A549 treated with GW870086 at 1 μM for 4 hours (cell line): ENCODE data around the gene SIRT7. TPM values are rescaled to one million over a fixed set of nuclear protein-coding genes. Genes with fewer than 3 reads are reported as not detected.

Experiments used
- total RNA-seq: library from RNA; stranded (reverse); fragments of 200-300 nt; extraction: Qiagen RNA extraction; gene quantifications from 5 replicates; pipeline ENCODE4 v1.2.3, GENCODE V29; 2022; ENCODE audit warnings: low read depth

SIRT7 gene, protein sequence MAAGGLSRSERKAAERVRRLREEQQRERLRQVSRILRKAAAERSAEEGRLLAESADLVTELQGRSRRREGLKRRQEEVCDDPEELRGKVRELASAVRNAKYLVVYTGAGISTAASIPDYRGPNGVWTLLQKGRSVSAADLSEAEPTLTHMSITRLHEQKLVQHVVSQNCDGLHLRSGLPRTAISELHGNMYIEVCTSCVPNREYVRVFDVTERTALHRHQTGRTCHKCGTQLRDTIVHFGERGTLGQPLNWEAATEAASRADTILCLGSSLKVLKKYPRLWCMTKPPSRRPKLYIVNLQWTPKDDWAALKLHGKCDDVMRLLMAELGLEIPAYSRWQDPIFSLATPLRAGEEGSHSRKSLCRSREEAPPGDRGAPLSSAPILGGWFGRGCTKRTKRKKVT
- 33.7 to 48.8 TPM (median 45.2 TPM) in 5 replicates for total RNA-seq

DNA sequence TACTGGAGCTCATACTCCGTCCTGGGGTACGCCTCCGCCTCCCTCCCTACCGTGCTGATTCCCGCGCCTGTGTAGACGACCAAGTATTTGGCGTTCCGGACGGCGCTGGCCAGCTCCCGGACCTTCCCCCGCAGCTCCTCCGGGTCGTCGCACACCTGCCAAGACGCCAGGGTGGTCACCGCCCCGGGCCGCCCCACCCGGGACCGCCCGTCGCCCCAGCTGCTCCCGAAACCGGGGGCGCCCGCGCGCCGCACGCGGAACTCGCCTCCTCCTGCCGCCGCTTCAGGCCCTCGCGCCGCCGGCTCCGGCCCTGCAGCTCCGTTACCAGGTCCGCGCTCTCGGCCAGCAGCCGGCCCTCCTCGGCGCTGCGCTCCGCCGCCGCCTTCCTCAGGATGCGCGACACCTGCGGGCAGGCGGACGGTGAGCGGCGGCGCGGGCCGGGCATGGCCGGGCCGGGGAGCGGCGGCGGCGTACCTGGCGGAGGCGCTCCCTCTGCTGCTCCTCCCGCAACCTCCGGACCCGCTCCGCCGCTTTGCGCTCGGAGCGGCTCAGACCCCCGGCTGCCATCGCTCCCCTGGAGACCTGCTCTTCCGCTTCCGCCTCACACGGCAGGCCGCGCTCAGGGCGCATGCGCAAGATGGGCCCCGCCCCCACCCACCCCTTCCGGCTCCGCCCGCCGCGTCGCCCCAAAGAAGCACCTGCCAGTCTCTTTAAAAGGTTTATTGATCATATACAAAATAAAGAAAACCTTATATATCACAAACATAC lies at the start of gene SIRT7:
SIRT7 (minus strand) TSS at position 612 of the 768 bp plus-strand sequence; CDS start at position 567, 45 bp downstream.

DNA sequence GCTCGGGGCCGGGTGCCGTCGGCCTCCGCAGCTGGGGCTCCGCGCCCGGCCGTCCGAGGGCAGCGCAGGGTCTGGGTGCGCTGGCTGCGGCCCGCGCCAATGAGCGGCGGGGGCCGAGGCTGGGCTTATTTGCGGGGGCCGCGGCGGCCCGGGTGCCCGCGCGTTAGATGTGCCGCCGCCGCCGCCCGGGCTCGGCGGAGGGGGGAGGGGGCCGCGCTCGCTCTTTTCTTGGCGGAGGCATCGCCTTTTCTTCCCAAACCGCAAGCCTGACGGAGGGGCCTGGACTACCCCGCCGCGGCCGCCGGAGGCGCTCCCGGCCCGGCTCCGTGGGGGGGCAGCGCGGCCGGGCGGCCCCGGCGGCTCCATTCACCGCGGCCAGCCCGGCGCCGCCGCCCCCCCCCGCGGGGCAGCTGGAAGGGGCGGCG lies 43.1 kb upstream of the SIRT7 start, which contains the start of gene NOTUM:
NOTUM (minus strand) TSS at position 101 of the 425 bp plus-strand sequence. CDS start 278 bp downstream, outside the sequence.

DNA sequence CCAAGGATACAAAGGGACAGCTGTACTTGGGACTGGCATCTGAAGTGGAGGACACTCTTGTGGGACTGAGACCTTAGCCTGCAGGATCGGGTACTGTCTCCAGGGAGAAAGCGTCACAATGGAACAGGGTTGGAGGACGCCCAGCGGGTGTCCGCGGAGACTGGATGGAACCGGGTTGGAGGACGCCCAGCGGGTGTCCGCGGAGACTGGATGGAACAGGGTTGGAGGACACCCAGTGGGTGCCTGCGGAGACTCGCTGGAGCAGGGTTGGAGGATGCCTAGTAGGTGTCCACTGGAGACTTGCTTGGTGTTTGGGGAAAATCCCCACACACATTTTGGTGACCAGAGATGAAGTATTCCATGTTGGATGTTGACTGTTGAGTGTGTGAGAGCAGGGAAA lies 29.2 kb upstream of the SIRT7 start, which contains the start of gene MYADML2:
MYADML2 (minus strand) TSS at position 45 of the 400 bp plus-strand sequence. CDS start 5,492 bp downstream, outside the sequence.

DNA sequence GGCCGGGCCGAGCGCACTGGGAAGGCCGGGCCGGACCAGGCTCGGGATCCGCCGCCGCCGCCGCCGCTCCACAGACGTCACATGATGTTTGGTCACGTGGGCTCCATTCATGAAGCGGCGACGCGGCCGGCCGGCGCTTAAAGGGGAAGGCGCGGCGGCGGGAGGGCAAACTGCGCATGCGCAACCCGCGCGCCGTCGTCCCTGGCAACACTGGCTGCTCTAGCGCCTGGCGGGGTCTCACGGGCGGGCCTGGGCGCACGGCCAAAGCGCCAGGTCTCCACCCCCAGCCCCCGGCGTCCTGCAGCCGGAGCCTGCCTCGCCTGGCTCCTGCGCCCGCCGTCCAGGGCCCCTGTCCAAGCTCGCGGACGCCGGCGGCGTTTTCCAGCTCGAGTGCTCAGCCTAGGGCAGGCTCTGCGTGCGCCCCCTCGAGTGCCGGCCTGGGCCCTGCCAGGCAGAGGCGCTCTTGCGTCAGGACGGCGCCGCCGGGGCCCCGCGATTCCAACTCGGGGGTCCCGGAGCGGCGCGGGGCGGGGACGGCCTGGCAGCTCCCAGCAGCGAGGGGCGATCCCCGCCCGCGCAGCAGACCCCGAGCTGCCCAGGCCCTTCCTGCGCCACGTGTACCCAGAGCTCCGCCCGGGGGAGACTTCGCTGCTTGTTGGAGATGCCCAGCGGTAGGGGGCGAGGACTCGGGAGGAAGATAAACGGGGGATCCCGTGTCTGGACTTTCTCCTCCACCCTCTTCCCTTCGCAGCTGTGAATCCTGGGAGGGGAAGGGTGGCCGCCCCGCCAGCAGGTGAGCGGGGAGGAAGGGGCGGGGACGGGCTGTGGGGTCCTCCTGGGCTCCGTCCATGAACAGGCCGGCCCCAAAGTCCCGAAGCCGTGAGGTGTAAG lies 9.9 kb upstream of the SIRT7 start, which contains the start of gene MAFG:
MAFG (minus strand) TSS at position 83 of the 891 bp plus-strand sequence. CDS start 4,550 bp downstream, outside the sequence.

DNA sequence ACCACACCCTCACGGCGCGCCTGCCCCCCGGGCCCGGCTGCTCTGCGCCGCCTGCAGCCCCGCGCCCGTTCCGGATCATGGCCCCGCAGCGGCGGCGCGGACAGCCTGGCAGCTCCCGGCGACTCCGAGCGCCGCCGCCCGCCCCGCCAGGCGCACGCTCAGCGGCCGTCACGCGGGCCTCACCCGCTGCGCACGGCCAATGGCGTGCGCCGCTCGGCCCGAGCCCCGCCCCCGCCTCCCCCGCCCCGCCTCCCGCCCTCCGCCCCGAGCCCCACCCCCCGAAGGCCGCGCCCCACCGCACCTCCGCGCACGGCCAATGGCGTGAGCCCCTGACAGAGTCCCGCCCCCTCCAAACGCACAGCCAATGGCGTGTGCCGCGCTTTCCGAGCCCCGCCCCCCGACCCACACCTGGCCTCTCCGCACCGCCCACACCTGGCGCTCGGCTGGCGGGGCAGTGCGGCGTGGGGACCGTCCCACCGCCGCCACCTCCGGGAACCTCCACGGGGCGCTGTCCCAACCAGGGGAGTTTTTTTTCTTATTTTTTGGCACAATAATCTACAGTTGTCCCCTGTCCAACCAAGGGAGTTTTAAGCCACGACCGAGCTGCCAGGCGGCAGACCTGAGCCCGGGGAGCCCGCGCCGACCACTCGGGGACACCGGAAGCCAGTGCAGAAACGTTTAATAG lies 6.6 kb downstream of the SIRT7 start, which contains the start of gene PCYT2:
PCYT2 (minus strand) TSS at position 123 of the 685 bp plus-strand sequence; CDS start at position 79, 44 bp downstream.

DNA sequence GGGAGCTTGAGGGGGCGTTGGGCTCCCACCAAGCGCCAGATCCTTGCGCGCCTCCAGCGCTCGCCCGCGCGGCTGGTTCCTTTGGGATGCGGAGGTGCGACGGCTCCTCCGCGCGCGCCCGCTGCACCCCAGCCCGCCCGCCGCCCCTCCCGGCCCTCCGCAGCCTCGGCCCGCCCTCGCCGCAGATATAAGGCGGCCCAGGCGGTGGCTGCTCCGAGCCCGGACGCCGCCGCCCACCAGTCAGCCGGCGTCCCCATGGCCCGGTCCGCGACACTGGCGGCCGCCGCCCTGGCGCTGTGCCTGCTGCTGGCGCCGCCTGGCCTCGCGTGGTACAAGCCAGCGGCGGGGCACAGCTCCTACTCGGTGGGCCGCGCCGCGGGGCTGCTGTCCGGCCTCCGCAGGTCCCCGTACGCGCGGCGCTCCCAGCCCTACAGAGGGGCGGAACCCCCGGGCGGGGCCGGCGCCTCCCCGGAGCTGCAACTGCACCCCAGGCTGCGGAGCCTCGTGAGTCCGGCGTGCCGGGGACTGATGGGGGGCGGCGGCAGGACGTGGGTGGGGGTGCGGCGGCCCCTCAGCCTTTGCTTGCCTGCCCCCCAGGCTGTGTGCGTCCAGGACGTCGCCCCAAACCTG lies 15.8 kb downstream of the SIRT7 start, which contains the start of gene NPB:
NPB (plus strand) TSS at position 216 of the 630 bp plus-strand sequence; CDS start at position 256, 40 bp downstream.

DNA sequence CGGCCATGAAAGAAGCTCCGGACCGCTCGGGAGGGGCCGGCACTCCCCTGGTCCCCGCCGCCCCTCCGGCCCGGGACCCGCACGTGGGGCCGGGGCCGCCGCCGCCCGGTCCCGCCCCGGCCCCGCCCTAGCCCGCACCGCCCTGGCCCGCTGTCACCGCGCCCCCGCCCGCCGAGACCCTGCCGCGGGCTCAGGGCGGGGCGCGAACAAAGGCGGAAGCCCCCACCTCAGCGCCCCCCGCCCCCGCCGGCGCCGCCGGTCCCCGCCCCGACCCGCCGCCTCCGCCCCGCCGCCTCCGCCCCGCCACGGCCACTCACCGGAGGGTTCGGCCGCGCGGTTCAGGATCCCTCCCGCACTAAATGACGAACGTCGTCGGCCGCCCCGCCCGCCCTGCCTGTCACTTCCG lies 47.0 kb downstream of the SIRT7 start, which contains the start of gene ARHGDIA:
ARHGDIA (minus strand) TSS at position 357 of the 406 bp plus-strand sequence. CDS start 1,407 bp downstream, outside the sequence.

Other genes starting within 250 kb of the SIRT7 start
- 47.7 to 57.9 TPM (median 50.2 TPM) in 5 replicates for gene ARL16, start 234.4 kb downstream of the SIRT7 start, total RNA-seq
- 138 to 202 TPM (median 194 TPM) in 5 replicates for gene HGS, start 234.2 kb downstream of the SIRT7 start, total RNA-seq
- gene MRPL12, start 214.8 kb downstream of the SIRT7 start, total RNA-seq: 243 to 327 TPM (median 298 TPM) in 5 replicates
- 29.3 to 45.2 TPM (median 44.6 TPM) in 5 replicates for gene SLC25A10, start 205.9 kb downstream of the SIRT7 start, total RNA-seq
- gene GCGR, start 114.0 kb downstream of the SIRT7 start, total RNA-seq: 0.15 to 0.67 TPM (median 0.54 TPM) in 5 replicates
- gene MCRIP1, start 84.9 kb downstream of the SIRT7 start, total RNA-seq: 73.8 to 102 TPM (median 99.3 TPM) in 5 replicates
- gene PPP1R27, start 83.1 kb downstream of the SIRT7 start, total RNA-seq: 0.19 to 0.47 TPM (median 0.24 TPM) in 4 of 5 replicates, not detected in the other
- gene P4HB, start 57.6 kb downstream of the SIRT7 start, total RNA-seq: 672 to 719 TPM (median 681 TPM) in 5 replicates
- 558 to 703 TPM (median 590 TPM) in 5 replicates for gene ARHGDIA, start 46.8 kb downstream of the SIRT7 start, total RNA-seq
- 171 to 261 TPM (median 232 TPM) in 5 replicates for gene ALYREF, start 26.6 kb downstream of the SIRT7 start, total RNA-seq
- gene ANAPC11, start 26.5 kb downstream of the SIRT7 start, total RNA-seq: 208 to 312 TPM (median 266 TPM) in 5 replicates
- gene NPB, start 15.9 kb downstream of the SIRT7 start, total RNA-seq: 0.27 to 0.84 TPM (median 0.53 TPM) in 5 replicates
- 15.4 to 22.5 TPM (median 19.0 TPM) in 5 replicates for gene PCYT2, start 6.8 kb downstream of the SIRT7 start, total RNA-seq
- 26.4 to 36.5 TPM (median 33.1 TPM) in 5 replicates for gene MAFG, start 9.6 kb upstream of the SIRT7 start, total RNA-seq
- gene PYCR1, start 19.1 kb upstream of the SIRT7 start, total RNA-seq: 58.8 to 95.8 TPM (median 83.5 TPM) in 5 replicates
- gene MYADML2, start 29.1 kb upstream of the SIRT7 start, total RNA-seq: not detected in 5 replicates
- gene NOTUM, start 43.0 kb upstream of the SIRT7 start, total RNA-seq: 0.13 to 0.56 TPM (median 0.35 TPM) in 5 replicates
- 23.0 to 34.0 TPM (median 26.5 TPM) in 5 replicates for gene ASPSCR1, start 59.5 kb upstream of the SIRT7 start, total RNA-seq
- gene CENPX, start 104.7 kb upstream of the SIRT7 start, total RNA-seq: 155 to 212 TPM (median 190 TPM) in 5 replicates
- gene LRRC45, start 105.1 kb upstream of the SIRT7 start, total RNA-seq: 9.7 to 15.3 TPM (median 13.6 TPM) in 5 replicates
- gene RAC3, start 113.5 kb upstream of the SIRT7 start, total RNA-seq: 25.0 to 39.4 TPM (median 34.2 TPM) in 5 replicates
- 66.6 to 101 TPM (median 95.7 TPM) in 5 replicates for gene DCXR, start 119.5 kb upstream of the SIRT7 start, total RNA-seq
- gene RFNG, start 133.6 kb upstream of the SIRT7 start, total RNA-seq: 16.1 to 25.0 TPM (median 23.9 TPM) in 5 replicates
- gene GPS1, start 133.7 kb upstream of the SIRT7 start, total RNA-seq: 99.8 to 139 TPM (median 137 TPM) in 5 replicates
- 80.3 to 145 TPM (median 129 TPM) in 5 replicates for gene DUS1L, start 147.6 kb upstream of the SIRT7 start, total RNA-seq
- gene FASN, start 180.1 kb upstream of the SIRT7 start, total RNA-seq: 102 to 132 TPM (median 126 TPM) in 5 replicates